Endothelial cell (in vitro differentiated cells): ENCODE measurements around the gene ANKRD16. TPM values are rescaled to one million over a fixed set of nuclear protein-coding genes. Genes with fewer than 3 reads are reported as not detected.
"Not testable (repeated sequence)": the region's sequence is repeated elsewhere in the genome, so short reads cannot be mapped to it uniquely, and the experiment has no call there.

ENCODE experiments used
- DNase-seq: peaks from one replicate; pipeline ENCODE4 v3.0.0; 2021; ENCODE audit warnings: low spot score
- H3K27ac Mint-ChIP-seq: one replicate; pipeline ENCODE4 v1.8.0; 2021; ENCODE audit warnings: mixed read lengths, inconsistent platforms; ENCODE audit not compliant: unreplicated experiment
- H3K27me3 Mint-ChIP-seq: one replicate; pipeline ENCODE4 v1.8.0; 2021; ENCODE audit warnings: mild to moderate bottlenecking, moderate library complexity, mixed read lengths, inconsistent platforms; ENCODE audit not compliant: unreplicated experiment
- H3K36me3 Mint-ChIP-seq: one replicate; pipeline ENCODE4 v1.8.0; 2021; ENCODE audit warnings: mild to moderate bottlenecking, low read depth, mixed read lengths, inconsistent platforms; ENCODE audit not compliant: unreplicated experiment
- H3K4me1 Mint-ChIP-seq: one replicate; pipeline ENCODE4 v1.8.0; 2021; ENCODE audit warnings: mild to moderate bottlenecking, mixed read lengths, inconsistent platforms; ENCODE audit not compliant: unreplicated experiment
- H3K4me3 Mint-ChIP-seq: one replicate; pipeline ENCODE4 v1.8.0; 2021; ENCODE audit warnings: mild to moderate bottlenecking, mixed read lengths, inconsistent platforms; ENCODE audit not compliant: unreplicated experiment
- H3K9me3 Mint-ChIP-seq: one replicate; pipeline ENCODE4 v1.8.0; 2021; ENCODE audit warnings: mixed read lengths, inconsistent platforms; ENCODE audit not compliant: unreplicated experiment
- total RNA-seq: library from RNA; stranded (reverse); fragmentation: NEBNext Ultra II Directional; extraction: Animal tissue kit (Norgen Biotek cat#: 25700); gene quantifications from one replicate; pipeline ENCODE4 v1.2.1, GENCODE V29; 2021; ENCODE audit not compliant: unreplicated experiment
- TF ChIP-seq, protein P1 (sequence below): fragments of 200-600 bp; sonication (generic); IDR thresholded peaks from one replicate; pipeline ENCODE4 v1.5.0; 2021; ENCODE audit warnings: antibody characterized with exemption; ENCODE audit not compliant: unreplicated experiment

Gene ANKRD16
- total RNA-seq, 1 donor from 2014 or later = 6.6 TPM

DNA sequence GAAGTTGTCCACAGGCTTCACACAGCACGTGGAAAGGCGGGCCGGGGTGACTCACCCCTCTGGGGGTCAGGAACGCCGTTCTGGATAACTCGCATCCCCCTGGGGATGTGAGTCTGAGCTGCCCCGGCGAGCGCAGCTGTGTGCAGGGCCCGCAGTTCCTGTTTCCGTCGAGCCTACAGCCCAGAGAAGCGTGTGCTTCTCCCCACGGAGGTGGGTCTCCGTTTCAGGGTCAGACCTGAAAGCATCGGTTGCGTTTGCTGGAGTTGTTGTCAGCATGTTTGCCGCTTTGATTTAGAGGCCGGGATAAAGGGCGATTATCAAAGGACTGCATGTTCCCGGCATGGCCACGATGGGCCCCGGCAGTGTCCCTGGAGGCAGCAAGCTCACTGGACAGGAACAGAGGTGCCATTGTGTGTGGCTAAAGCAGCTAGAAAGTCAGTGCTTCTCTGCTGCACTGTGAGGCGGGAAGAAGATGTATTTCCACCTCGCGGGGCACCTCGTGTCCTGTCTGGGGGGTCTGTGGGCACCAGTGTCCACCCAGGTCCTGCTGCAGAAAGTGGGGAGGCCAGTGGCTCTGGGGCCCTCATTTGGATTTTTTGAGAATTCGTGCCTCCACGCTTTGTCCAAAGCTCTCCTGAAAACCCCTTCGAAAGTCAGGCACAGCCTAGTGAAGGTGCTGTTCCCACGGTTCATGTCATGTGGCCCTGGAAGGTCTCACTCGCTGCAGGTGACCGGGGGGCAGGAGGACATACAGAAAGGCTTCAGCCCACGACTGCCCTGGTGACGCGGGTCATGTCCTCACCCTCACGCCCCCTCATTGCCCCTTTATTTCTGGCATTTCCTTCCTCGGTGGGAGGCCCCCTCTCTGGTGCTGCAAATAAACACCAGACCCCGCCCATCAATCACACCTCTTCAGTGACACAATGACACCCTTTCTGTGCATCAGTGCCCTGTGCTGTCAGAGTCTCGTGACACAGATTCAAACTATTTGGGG, 49.1 kb downstream of the ANKRD16 start:
- TF ChIP-seq, protein P1, sequence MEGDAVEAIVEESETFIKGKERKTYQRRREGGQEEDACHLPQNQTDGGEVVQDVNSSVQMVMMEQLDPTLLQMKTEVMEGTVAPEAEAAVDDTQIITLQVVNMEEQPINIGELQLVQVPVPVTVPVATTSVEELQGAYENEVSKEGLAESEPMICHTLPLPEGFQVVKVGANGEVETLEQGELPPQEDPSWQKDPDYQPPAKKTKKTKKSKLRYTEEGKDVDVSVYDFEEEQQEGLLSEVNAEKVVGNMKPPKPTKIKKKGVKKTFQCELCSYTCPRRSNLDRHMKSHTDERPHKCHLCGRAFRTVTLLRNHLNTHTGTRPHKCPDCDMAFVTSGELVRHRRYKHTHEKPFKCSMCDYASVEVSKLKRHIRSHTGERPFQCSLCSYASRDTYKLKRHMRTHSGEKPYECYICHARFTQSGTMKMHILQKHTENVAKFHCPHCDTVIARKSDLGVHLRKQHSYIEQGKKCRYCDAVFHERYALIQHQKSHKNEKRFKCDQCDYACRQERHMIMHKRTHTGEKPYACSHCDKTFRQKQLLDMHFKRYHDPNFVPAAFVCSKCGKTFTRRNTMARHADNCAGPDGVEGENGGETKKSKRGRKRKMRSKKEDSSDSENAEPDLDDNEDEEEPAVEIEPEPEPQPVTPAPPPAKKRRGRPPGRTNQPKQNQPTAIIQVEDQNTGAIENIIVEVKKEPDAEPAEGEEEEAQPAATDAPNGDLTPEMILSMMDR = no peak
- no peak for DNase-seq
- H3K4me1 Mint-ChIP-seq = peaks cover 6% of the 10 kb centered on the region
- H3K4me3 Mint-ChIP-seq = no peak overlapping the region
- no peaks in the 10 kb centered on the region for H3K9me3 Mint-ChIP-seq
- H3K36me3 Mint-ChIP-seq = no peaks in the 10 kb centered on the region
- H3K27me3 Mint-ChIP-seq = peaks cover under 1% of the 10 kb centered on the region
- no peak overlapping the region for H3K27ac Mint-ChIP-seq

DNA sequence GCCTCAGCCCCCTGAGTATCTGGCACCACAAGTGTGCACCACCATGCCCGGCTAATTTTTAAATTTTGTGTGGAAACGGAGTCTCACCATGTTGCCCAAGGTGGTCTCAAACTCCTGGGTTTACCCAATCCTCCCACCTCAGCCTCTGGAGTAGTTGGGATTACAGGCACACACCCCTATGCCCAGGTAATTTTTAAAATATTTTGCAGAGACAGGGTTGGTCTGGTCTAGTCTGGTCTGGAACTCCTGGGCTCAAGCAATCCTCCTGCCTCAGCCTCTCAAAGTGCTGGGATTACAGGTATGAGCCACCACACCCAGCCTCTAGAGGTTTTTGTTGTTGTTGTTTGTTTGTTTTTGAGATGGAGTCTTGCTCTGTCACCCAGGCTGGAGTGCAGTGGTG, 53.5 kb downstream of the ANKRD16 start:
- H3K4me1 Mint-ChIP-seq, H3K9me3 Mint-ChIP-seq, H3K27ac Mint-ChIP-seq, H3K4me3 Mint-ChIP-seq, DNase-seq, H3K27me3 Mint-ChIP-seq, H3K36me3 Mint-ChIP-seq: not testable (repeated sequence)

DNA sequence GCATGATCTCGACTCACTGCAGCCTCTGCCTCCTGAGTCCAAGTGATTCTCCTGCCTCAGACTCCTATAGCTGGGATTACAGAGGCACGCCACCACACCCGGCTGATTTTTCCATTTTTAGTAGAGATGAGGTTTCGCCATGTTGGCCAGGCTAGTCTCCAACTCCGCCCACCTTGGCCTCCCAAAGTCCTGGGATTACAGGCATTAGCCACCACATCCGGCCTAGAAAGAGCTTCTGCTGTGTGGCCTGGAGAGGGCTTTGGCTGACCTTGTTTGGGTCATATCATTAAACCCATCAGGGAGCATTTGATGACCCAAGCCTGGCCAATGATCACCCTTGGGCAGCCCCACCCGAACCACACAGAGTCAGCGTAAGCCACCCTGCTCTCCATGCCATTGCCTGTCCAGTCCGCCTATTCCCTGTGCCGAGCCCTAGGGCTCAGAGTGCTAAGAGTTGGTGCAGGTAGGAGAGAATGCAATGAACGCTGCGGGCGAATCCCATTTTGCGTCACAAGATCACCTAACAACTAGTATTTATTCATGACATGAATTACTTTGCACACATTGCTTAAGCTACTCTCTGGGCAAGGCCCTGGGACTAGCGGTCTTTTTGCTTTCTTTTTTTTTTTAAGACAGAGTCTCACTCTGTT, 54.1 kb downstream of the ANKRD16 start:
- Mint-ChIP-seq H3K4me1 (no peaks in the 10 kb centered on the region), H3K36me3 (no peaks in the 10 kb centered on the region), H3K4me3 (no peak overlapping the region), H3K9me3 (no peaks in the 10 kb centered on the region), H3K27ac (no peak overlapping the region), H3K27me3 (peaks cover 3% of the 10 kb centered on the region)
- DNase-seq = no peak
- TF ChIP-seq, protein P1 = no peak

DNA sequence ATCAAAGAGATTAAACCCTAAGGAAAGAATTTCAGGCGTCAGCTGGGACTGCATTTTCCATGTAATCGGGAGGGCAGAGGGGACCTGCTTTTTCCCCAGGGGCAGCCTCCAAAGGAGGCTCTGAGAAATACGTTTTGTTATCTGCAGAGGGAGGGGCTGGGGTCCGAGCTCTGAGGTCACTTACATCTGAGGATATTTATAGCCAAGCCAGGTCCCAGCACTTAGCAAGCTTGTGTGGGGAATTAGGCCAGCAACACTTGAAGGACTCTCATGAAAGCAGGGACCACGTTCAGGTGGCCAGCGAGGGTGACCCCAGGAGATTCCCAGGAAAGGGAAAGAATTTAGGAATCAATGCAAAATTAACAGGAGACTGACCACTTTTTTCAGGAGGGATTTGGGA, 55.9 kb downstream of the ANKRD16 start:
- Mint-ChIP-seq H3K4me3 (no peak overlapping the region), H3K36me3 (no peaks in the 10 kb centered on the region), H3K9me3 (no peaks in the 10 kb centered on the region), H3K27me3 (peaks cover 3% of the 10 kb centered on the region), H3K4me1 (no peaks in the 10 kb centered on the region), H3K27ac (no peak overlapping the region)
- DNase-seq = no peak
- TF ChIP-seq, protein P1 = no peak

DNA sequence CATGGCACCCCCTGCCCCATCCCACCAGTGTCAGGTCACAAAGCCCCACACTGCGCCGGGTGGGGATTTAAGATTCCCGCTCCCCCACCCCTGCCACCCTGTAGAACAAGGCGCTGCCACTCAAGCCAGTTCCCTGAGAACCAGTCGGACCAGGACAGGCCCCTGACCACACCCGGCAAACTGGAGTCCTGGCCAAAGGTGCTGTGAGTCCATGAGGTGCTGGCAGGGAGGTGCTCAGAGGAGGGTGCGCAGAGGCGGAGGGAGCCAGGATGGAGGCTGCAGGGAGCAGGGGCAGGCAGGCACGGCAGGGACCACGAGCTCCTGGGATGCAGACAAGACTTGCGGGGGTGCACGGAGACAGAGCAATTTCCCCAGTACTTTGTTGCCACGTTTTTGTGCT, 56.7 kb downstream of the ANKRD16 start:
- no peak overlapping the region for H3K27ac Mint-ChIP-seq
- H3K27me3 Mint-ChIP-seq = peaks cover 3% of the 10 kb centered on the region

More for the DNA sequence above, 56.7 kb downstream of the ANKRD16 start:
- Mint-ChIP-seq H3K4me3 (no peak overlapping the region), H3K9me3 (no peaks in the 10 kb centered on the region), H3K36me3 (no peaks in the 10 kb centered on the region), H3K4me1 (no peaks in the 10 kb centered on the region)
- TF ChIP-seq, protein P1 = no peak
- no peak for DNase-seq
